Measurements from ENCODE around the gene COL18A1.

Gene COL18A1

GRCh38 chr21:45414396-45415187 is 9.6 kb downstream of the COL18A1 start:
- no peak for DNase-seq (ENCODE audit: low read depth)

- no peak for DNase-seq (ENCODE audit: low read depth)
Observed at GRCh38 chr21:45415188-45415942, 10.4 kb downstream of the COL18A1 start.

GRCh38 chr21:45415943-45416611 is 11.1 kb downstream of the COL18A1 start:
- no peak for DNase-seq (ENCODE audit: low read depth)

- no peak for DNase-seq (ENCODE audit: low read depth)
Observed at GRCh38 chr21:45416620-45417019, 11.7 kb downstream of the COL18A1 start.

GRCh38 chr21:45417256-45417950 is 12.4 kb downstream of the COL18A1 start:
- DNase-seq (ENCODE audit: low read depth), result no peak

GRCh38 chr21:45417951-45418300 is 13.0 kb downstream of the COL18A1 start:
- DNase-seq (ENCODE audit: low read depth), result no peak

GRCh38 chr21:45418301-45419071 is 13.5 kb downstream of the COL18A1 start:
- no peak for DNase-seq (ENCODE audit: low read depth)

- DNase-seq (ENCODE audit: low read depth), result no peak
Observed at GRCh38 chr21:45419162-45419561, 14.2 kb downstream of the COL18A1 start.

- DNase-seq (ENCODE audit: low read depth), result no peak
Observed at GRCh38 chr21:45420061-45421041, 15.4 kb downstream of the COL18A1 start.

- DNase-seq (ENCODE audit: low read depth), result no peak
Observed at GRCh38 chr21:45421071-45421845, 16.3 kb downstream of the COL18A1 start.

- no peak for DNase-seq (ENCODE audit: low read depth)
Observed at GRCh38 chr21:45421846-45422775, 17.1 kb downstream of the COL18A1 start.

GRCh38 chr21:45423201-45423955 is 18.4 kb downstream of the COL18A1 start:
- no peak for DNase-seq (ENCODE audit: low read depth)

GRCh38 chr21:45423968-45424853 is 19.2 kb downstream of the COL18A1 start:
- no peak for DNase-seq (ENCODE audit: low read depth)

GRCh38 chr21:45424854-45425795 is 20.2 kb downstream of the COL18A1 start:
- DNase-seq (ENCODE audit: low read depth), result no peak
